Fibroblast of the aortic adventitia (primary cell): ENCODE measurements around the gene PDE11A. TPM values are rescaled to one million over a fixed set of nuclear protein-coding genes. Genes with fewer than 3 reads are reported as not detected.

ENCODE experiments used
- DNase-seq: peaks from one replicate; pipeline ENCODE4 v3.0.0-alpha.2; 2010; ENCODE audit warnings: low read depth
- H3K4me3 ChIP-seq: 2 replicates; pipeline ENCODE4 v1.5.1; 2011; ENCODE audit warnings: low read depth, mild to moderate bottlenecking, control low read depth, low read length, moderate library complexity
- CTCF ChIP-seq: IDR thresholded peaks from 2 replicates; pipeline ENCODE4 v1.5.1; 2011; ENCODE audit warnings: mild to moderate bottlenecking, low read length, control low read depth, inconsistent platforms; ENCODE audit not compliant: insufficient read depth
- total RNA-seq: library from RNA; depleted of rRNA; stranded (reverse); fragments of >200 nt; gene quantifications from 2 replicates; pipeline ENCODE4 v1.2.3, GENCODE V29; 2012; ENCODE audit warnings: low replicate concordance

PDE11A gene
- total RNA-seq, 1 donor = not detected

DNA sequence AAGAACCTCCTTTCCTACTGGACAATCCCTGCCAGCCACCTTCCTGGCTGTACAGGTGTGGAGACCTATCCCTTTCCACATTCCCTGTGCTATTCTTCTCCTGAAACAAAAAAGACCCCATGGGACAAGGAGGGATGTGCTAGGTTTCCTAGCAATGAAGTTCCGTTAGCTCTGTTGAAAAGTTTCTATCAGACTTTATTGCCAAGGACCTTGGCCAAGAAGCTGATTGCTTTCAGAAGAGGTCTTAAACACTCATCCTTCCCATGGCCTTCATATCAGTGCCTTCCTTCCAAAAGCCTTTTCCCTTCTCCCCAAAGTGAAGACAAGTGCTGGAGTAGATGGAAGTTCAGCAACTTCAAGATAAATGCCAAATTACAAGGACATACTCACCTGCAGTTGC, 485.2 kb downstream of the PDE11A start:
- no peak for TF ChIP-seq CTCF
- DNase-seq = no peak
- H3K4me3 ChIP-seq = no peak overlapping the region

GRCh38 chr2:177586154-177586553, 486.4 kb downstream of the PDE11A start:
- no peak for TF ChIP-seq CTCF
- DNase-seq = no peak
- H3K4me3 ChIP-seq = no peak overlapping the region

DNA sequence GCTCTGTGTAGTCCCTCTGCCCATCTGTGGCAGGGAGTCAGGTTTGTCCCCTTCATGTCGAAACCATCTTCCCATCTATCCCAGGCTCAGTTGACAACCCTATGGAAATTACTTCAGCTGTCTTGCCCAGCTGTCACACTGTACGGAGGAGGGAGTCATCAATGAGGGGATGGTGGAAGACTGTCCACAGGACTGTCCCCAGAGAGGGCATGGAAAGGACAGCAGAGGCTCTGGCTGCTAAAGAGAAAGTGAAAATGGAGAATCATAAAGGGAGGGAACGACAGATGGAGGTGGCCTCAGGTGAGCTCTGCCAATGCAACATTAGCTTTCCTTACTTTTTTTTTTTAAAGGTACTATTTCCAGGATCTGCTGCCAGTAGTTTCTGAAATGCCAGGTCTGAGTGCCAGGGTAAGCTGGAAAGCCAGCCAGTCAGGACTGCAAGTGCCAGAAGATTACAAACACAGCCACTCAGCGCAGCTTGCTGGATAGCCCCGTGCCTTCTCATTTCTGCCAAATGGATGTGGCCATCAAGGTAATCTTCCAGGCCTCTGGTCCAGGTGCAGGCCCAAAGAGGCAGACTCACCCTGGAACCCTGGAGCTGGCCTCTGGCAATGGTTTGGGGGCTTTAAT, 487.2 kb downstream of the PDE11A start:
- no peak for DNase-seq
- no peak for TF ChIP-seq CTCF
- no peak overlapping the region for H3K4me3 ChIP-seq

DNA sequence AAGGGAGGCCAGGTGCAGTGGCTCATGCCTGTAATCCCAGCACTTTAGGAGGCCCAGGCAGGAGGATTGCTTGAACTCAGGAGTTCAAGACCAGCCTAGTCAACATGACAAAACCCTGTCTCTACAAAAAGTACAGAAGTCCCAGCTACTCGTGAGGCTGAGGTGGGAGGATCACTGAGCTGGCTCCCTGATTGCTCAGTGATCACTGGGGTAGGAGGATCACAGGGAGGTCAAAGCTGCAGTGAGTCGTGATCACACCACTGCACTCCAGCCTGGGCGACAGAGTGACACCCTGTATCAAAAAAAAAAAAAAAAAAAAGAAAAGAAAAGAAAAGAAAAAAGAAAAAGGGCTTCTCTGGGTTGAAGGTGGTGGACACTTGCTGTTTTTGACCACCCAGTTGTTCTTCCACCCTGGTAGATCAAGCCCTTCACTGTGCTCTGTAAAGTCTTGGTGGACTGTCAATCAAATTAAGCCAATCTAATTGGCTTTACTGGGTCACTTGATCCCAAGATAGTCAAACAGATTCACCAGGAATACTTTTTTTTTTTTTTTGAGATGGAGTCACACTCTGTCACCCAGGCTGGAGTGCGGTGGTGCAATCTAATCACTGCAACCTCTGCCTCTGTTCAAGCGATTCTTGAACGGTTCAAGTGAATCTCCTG, 488.4 kb downstream of the PDE11A start:
- no peak overlapping the region for H3K4me3 ChIP-seq
- no peak for TF ChIP-seq CTCF
- DNase-seq = no peak

GRCh38 chr2:177582000-177582399, 490.6 kb downstream of the PDE11A start:
- H3K4me3 ChIP-seq = no peak overlapping the region
- TF ChIP-seq CTCF = no peak
- no peak for DNase-seq

DNA sequence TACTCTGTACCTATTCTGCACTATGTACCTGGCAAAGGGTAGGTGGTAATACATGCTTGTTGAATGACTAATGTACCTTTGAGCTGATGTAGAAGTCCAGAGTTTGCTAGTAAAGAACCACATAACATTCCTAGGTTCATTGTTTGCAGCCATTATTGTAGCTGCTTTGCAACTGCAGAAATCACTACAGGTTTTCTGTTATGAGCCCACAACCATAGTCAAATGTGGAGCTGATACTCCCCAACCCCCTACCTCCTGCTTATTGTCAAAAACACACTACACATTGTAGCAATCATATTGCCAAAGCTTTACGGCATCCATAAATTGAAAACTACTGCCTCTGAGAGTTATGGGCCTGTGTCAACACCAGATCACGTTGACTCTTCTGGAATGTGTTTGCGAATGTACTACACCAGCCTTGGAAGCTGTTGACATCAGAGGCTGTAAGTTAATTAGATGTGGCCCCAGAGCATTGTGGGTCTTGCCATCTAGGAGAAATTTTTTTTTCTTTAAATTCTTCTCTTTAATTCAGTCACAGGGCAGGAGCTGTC, 493.0 kb downstream of the PDE11A start:
- H3K4me3 ChIP-seq = no peak overlapping the region
- no peak for TF ChIP-seq CTCF
- no peak for DNase-seq
